HL-60/S4 (cell line): ENCODE measurements around the gene NDUFAF8.

ENCODE experiments used
- in situ Hi-C: fragments of 300-500 bp; cut with MboI; formaldehyde crosslinking; loops from 2 replicates; pipeline ENCODE4 v1.14.3; 2022; ENCODE audit warnings: low sequenced_read_pairs

The NDUFAF8 gene, protein sequence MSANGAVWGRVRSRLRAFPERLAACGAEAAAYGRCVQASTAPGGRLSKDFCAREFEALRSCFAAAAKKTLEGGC

GRCh38 chr17:81238815-81239713 is at the start of gene NDUFAF8, which contains the start of gene TEPSIN:
Gene NDUFAF8, plus strand, starts transcription at chr17:81239318. Its CDS starts 46 bp downstream, at chr17:81239364.
Gene TEPSIN, minus strand, starts transcription at chr17:81239055. Its CDS starts 22 bp downstream, at chr17:81239033.
- in situ Hi-C loops: loop anchor here (5.0 kb wide), 1 partner anchor 87 kb away; no protein-coding TSS in a partner anchor

DNA sequence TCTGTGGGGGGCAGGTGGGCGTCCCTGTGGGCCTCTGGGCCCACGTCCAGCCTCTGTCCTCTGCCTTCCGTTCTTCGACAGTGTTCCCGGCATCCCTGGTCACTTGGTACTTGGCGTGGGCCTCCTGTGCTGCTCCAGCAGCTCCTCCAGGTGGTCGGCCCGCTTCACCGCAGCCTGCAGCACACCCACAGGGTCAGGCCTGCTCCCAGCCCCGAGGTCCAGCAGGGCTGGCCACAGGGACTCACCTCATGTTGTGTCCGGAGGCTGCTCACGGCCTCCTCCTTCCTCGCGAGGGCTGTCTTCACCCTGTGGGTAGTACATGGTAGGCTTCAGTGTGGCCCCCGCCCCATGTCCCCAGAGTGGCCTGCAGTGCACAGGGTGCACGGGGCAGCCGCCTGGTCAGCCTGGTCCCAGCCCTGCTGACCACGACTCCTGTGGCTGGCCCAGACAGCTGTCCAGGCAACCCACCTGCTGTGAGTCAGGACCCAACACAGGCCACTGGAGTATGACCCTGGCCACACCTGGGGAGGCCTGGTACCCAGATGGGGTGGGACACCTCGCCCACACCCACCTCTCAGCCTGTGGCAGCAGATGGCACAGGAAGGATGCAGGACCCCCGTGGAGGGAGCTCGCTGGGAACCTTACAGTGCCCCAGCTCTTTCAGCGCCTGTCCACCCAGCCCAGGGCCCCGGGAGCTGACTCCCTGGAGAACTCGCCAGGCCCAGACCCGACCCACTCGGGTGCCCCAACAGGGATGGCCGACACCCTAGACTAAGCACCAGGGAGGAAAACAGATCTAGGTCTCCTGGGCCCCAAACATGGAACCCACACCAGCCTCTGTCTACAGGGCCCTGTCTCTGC is 49.2 kb upstream of the NDUFAF8 start:
- in situ Hi-C loops: no loop called here

GRCh38 chr17:81190591-81190990 is 48.5 kb upstream of the NDUFAF8 start:
- in situ Hi-C loops: no loop called here

- in situ Hi-C loops: no loop called here
These were observed 48.0 kb upstream of the NDUFAF8 start for GRCh38 chr17:81191116-81191515.

DNA sequence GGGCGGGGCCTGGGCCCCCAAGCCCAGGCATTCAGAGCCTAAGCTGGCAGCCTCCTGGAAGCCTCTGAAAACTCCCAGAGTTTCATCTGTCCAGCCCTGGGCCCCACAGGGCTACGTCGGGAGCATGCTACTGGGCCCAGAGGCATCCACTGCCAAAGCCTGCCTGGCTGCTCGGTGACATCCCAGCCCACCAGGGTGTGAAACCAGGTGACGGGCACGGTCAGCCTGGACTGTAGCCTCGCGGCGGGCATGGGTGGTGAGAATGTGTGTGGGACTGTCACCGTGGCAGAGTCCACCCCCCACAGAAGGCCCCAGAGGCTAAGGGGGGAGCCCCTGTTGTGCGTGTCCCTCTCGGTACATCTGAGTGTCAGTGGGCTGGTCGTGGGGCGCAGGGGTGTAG is 47.5 kb upstream of the NDUFAF8 start:
- in situ Hi-C loops: no loop called here

- in situ Hi-C loops: no loop called here
These were observed 46.6 kb upstream of the NDUFAF8 start for GRCh38 chr17:81192386-81193050.

- in situ Hi-C loops: no loop called here
These were observed 46.1 kb upstream of the NDUFAF8 start for GRCh38 chr17:81193051-81193410.

GRCh38 chr17:81193470-81194224 is 45.5 kb upstream of the NDUFAF8 start:
- in situ Hi-C loops: no loop called here

DNA sequence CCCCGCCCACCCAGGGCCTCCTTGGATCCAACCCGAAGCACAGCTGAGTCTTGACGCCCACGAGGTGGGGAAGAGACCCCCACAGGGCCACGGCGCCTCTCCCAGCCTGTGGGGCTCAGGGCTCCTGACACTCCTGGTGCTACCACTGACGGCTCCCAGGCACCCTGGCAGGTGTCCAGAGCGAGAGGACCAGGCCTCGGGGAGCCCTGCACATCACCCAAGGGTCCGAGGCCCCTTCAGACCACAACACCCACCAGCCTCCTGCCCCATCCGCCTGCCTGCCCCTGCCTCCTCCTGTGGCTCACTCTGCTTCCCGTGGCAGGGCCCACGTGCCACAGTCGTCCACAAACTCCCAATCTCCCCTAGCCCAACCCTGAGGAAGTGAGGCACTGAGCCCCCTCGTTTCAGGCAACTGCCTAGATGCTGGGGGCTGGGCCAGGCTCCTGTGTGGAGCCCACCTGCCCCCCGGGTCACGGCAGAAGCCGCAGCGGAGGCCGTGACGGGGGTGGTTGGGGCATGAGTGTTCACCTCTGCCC is 44.8 kb upstream of the NDUFAF8 start:
- in situ Hi-C loops: no loop called here

GRCh38 chr17:81194941-81195901 is 43.9 kb upstream of the NDUFAF8 start:
- in situ Hi-C loops: no loop called here

- in situ Hi-C loops: no loop called here
These were observed 43.1 kb upstream of the NDUFAF8 start for GRCh38 chr17:81195941-81196495.

GRCh38 chr17:81196505-81197408 is 42.4 kb upstream of the NDUFAF8 start:
- in situ Hi-C loops: no loop called here

GRCh38 chr17:81197409-81197795 is 41.7 kb upstream of the NDUFAF8 start:
- in situ Hi-C loops: no loop called here

- in situ Hi-C loops: no loop called here
These were observed 41.2 kb upstream of the NDUFAF8 start for GRCh38 chr17:81197831-81198490.

GRCh38 chr17:81198826-81199481 is 40.2 kb upstream of the NDUFAF8 start:
- in situ Hi-C loops: no loop called here

DNA sequence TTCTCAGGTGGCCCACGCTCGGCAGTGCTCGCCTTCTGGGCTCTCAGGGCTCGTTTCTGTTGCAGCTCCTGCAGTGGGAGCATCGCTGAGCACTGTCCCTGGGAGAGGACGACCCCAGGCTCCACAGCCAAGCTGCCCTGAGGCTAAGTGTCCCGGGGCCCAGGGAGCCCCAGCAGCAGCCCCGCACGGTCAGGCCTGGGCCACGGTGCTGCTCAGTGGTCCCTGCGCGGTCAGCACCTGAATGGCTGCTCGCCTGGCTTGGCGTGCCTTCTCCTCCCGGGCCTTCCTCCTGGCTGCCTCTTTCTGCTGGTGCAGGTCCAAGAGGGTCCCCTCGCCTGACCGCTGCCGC is 39.7 kb upstream of the NDUFAF8 start:
- in situ Hi-C loops: no loop called here

- in situ Hi-C loops: no loop called here
These were observed 38.9 kb upstream of the NDUFAF8 start for GRCh38 chr17:81200201-81200600.
